GM21786 (cell line): Measurements from ENCODE around the gene CRYBG1.

Source experiments
- ATAC-seq: cut with Tn5 transposase; IDR thresholded peaks from one replicate; pipeline ENCODE4 v1.9.1; 2021; ENCODE audit not compliant: unreplicated experiment

Gene CRYBG1

GRCh38 chr6:106522562-106523250 lies 162.2 kb downstream of the CRYBG1 start:
- ATAC-seq, result no peak

GRCh38 chr6:106525107-106525881 lies 164.8 kb downstream of the CRYBG1 start:
- peak; percentile 41 for ATAC-seq

GRCh38 chr6:106525882-106526275 lies 165.4 kb downstream of the CRYBG1 start:
- ATAC-seq, result no peak

GRCh38 chr6:106527117-106527516 lies 166.6 kb downstream of the CRYBG1 start:
- no peak for ATAC-seq

- no peak for ATAC-seq
Measured at GRCh38 chr6:106527979-106528378, 167.5 kb downstream of the CRYBG1 start.

- ATAC-seq, result no peak
Measured at GRCh38 chr6:106528521-106528920, 168.0 kb downstream of the CRYBG1 start.

GRCh38 chr6:106529438-106529837 lies 168.9 kb downstream of the CRYBG1 start:
- ATAC-seq, result no peak

GRCh38 chr6:106530026-106530425 lies 169.5 kb downstream of the CRYBG1 start:
- ATAC-seq, result no peak

GRCh38 chr6:106530502-106530901 lies 170.0 kb downstream of the CRYBG1 start:
- no peak for ATAC-seq

DNA sequence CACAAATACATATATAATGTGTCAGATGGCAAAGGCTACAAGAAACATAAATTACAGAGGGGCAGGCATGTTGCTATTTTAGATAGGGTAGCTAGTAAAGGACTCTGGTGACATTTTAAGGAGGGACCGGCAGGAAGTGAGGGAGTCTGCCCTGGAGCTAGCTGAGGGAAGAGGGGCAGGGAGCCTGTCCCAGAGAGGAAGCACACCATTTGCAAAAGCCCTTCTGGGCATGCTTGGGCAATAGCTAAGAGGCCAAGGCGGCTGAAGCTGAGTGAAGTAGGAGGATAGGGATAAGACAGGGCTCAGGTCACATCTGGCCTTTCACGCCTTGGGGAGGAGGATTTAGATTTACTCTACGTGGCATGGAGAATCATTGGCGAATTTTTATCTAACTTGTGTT lies 172.5 kb downstream of the CRYBG1 start:
- no peak for ATAC-seq

DNA sequence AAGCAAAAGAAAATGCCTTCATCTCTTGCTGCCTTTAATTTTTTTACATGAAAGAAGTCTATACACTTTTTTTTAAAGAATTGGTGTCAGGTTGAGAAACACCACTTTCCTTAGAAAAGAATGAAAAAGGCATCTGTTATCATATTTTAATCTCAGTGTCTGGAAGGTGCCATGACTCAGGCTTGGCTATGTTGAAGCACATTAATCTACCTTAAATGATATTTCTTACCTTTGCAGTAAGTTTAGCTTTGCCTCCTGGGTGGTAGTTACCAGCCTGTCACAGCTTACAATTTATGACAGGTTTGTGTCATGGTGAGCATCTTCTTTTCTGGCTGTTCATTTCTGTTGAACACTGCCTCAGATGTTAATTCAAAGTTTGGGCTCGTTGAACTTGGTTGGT lies 173.5 kb downstream of the CRYBG1 start:
- no peak for ATAC-seq

DNA sequence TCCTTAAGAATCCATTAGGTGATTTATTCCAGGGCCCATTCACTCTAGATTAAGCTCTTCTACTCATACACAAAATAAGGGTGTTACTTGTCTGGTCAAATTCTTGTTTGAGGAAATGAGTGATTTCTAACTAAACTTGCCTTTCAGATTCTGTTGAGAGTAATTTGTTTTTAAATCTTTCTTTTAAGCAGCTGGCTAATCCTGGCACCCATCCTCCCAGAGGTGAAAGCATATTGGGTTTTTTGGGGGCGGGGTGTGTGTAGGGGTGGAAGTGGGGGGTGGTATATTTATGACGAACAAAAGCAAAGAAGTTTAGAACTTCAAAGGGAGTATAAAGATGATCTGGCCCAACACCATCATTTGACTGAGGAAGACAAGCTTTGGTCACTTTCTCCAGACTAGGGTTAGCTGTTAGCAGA lies 174.1 kb downstream of the CRYBG1 start:
- ATAC-seq, result peak; percentile 45

DNA sequence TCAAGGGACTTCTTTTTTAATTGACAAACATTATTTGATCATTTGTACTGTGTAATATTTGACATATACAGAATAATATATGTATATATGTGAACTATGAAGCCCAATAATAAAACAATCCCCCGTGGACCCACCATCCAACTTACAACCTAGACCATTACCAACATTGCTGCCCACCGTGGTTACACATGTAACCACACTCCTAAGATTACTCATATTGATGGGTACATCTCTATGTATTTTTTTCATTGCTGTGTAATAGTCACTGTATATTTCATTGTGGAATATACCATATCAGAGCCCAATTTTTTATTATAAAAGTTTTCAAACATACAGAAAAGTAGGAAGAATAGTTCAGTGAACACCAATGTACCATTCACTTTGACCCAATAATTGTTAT lies 174.5 kb downstream of the CRYBG1 start:
- ATAC-seq, result no peak

DNA sequence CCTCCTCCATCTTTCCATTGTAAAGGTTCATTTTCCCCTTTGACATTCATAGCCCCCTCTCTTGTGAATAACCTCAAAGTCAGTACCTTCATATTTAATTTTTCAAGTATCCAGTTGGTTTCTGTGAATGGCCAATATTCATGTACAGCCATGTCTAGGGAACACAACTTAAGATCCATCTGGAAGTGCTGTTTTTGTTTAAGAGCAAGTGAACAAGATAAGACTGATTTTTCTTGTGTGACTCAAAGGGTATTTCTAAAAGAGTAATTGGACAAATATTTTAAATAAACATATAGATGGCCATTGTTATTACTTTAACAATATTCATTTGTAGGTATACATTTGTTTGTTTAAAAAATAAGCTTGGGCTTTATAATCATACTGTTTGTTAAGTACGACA lies 175.8 kb downstream of the CRYBG1 start:
- no peak for ATAC-seq

- no peak for ATAC-seq
Measured at GRCh38 chr6:106536851-106537250, 176.3 kb downstream of the CRYBG1 start.

DNA sequence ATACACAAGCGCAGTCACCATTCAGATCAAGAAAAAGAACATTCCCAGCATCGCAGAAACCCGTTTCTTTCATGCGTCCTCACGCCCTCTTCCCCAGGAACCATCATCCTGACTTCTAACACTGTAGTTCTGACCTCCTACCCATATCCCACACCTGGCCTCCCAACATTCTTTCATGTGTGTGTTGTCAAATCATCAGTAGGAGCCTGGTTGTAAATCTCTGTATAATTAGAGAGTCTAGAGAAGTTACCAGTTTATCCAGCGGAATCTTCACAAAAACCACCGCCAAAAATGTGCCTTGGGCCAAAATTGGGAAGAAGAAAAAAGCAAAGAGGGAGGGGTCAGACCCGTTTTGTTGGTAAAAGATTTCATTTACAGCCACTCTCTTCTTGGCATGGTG lies 177.1 kb downstream of the CRYBG1 start:
- ATAC-seq, result no peak

DNA sequence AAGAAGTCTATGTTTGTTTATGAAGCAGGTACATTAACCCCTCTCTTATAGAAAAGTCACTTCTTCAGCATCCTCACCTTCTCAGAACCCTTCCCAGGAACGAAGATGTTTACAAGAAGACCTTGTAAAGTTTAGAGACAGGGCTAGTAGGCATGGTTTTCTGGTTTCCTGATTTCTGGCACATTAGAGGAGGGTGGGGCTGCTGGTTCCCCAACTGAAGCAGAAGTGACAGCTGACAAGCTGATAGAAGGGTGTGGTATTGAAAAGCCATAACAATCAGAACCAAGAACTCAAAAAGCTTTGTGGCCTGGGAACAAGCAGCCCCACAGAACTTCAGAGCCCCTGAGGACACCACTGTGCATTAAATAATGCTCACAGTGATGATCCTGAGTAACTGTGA lies 177.6 kb downstream of the CRYBG1 start:
- no peak for ATAC-seq

DNA sequence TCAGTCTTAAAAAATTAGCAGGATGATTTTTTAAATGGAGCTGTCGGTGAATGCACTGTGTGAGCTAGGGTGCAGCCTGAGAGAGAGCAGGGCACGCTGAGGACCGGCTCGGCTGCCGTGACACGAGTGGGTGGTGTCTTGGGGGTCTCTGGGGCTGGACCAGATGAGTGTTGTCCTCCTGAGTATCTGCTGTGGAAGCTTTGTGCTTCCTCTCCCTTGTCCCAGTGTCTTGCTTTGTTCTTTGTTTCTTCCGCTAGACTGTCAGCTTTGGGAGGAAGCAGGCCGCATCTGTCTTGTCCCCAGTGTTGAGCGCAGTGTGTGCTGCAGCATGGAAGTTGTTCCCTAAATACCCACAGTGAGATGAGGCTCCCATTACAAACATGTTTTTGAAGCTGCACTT lies 179.4 kb downstream of the CRYBG1 start:
- ATAC-seq, result no peak

- ATAC-seq, result no peak
Measured at GRCh38 chr6:106540432-106540831, 179.9 kb downstream of the CRYBG1 start.

GRCh38 chr6:106540907-106541306 lies 180.4 kb downstream of the CRYBG1 start:
- ATAC-seq, result no peak

- no peak for ATAC-seq
Measured at GRCh38 chr6:106546261-106546690, 185.8 kb downstream of the CRYBG1 start.

GRCh38 chr6:106546691-106547414 lies 186.3 kb downstream of the CRYBG1 start:
- no peak for ATAC-seq
